ENCODE measurements around the gene CLDN1.

The CLDN1 gene

DNA sequence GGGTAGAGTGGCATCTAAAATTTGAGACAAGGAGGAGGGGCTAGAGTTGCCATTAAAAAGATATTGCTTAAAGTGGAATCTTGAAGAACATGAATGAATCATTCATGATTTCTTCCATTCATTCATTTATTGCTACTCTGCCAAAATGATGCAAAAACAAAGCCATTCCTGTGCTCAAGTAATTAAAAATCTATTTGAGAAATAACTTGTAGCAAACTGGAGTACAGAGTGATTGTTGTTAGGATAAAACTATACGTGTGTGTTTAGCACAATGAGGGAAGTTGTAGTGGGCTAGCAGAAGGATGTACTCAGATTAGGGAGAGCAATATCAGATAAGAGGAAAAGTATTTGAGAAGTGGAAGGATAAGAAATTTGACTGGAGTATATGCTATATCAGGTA is 11.7 kb upstream of the CLDN1 start:
- H3K4me3 ChIP-seq (ENCODE audit: low read depth, low read length): no peak overlapping the region

DNA sequence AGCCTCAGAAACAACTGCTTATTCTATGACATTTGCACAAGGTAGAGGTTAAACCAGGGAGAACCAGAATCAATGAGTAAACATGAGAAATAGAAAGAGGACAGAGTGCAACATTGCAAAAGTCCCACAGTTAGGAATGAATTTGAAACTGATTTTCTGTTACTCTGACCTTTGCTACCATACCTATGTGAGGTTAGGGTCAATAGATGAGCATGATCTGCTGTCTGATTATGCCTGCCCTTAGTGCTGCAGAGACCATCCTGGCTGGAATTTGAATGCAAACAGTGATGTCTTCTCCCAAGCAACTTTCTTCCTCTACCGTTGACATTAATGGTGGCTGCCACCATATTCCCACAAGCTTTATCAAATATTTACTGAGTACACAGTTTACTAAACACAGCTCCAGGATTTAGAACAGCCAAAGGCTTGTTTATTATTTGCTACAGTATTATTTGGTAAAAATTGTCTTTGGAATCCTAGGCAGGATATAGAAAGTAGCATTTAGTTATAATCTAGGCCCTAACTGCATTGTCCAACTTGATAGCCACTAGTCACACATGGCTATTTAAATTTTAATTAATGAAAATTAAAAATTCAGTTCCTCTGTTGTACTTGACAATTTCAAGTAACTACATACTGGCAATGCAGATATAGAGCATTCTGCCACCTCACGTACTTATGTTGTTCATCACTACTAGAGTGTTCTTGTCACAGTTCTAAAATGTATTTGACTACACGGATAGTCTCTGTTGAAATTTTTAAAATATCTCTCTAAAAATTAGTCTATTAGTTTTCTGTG is 8.9 kb upstream of the CLDN1 start:
- no peak overlapping the region for H3K4me3 ChIP-seq (ENCODE audit: low read depth, low read length)

DNA sequence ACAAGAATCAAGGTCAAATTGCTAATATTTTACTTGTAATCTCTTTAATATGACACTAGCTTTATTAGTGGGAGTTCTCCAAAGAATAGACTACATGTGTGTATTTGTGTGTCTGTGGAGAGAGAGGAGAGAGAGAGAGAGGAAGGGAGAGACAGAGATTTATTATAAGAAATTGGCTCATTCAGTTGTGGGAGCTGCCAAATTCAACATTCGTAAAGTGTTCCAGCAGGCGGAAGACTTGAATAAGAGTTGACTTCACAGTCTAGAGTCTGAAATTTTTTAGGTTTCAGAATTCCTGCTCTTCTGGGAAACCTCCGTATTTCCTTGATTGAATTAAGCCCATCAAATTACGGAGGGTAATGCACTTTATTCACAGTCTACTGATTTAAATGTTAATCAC is 4.7 kb upstream of the CLDN1 start:
- H3K4me3 ChIP-seq (ENCODE audit: low read depth, low read length): no peak overlapping the region

DNA sequence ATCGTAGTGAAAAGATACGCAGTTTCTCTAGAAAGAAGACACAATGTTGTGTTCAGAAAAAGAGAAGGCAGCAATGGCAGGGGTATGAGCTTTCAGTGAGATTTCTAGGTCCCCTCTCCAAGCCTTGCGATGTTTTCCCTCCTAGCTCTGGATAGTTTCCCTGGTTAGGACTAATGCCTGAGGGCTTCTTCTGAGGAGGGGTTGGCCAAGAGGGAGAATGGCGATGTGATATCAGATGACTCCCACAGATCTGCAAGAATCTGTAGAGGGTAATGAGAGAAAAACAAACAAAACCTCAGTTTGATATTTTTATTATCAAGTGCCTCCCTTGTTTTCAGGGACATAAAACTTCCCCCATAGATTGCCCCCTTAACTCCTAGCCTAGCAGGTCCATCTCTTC is 4.1 kb upstream of the CLDN1 start:
- no peak overlapping the region for H3K4me3 ChIP-seq (ENCODE audit: low read depth, low read length)

DNA sequence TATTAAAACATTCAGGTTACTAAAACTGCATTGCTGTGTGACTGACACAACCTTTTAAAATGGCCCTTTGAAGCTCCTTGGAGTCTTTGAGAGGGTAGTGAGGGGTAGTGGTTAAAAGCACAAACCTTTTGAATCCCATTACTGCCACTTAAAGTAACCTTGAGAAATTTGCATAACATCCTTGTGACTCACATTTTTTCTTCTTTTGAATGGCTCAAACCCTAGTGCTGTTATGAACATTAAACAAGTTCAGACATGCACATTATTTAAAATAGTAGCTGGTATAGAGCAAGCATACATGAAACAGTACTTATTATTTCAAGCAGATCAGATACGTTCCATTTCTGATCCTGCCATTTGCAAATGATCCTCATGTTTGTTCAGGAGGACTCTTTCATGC is 3.7 kb upstream of the CLDN1 start:
- no peak overlapping the region for H3K4me3 ChIP-seq (ENCODE audit: low read depth, low read length)

DNA sequence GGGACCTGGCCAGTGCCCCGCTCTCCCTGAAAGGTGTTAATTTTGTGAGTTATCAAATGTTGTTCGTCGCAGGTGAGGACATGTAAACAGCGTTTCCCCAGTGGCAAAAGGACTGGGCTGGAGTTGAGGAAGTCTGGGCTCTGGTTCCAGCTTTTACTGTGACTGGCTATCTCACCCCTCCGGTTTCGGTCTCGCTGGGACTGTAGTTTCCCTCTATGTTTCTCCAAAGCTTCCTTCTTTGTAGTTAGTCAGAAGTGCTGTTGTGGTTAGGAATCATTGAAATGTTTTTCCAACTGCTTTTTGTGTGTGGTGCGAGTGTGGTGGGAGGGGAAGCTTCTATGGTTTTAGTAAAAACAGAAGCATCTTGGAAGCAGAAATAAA is 990 bp upstream of the CLDN1 start:
- no peak overlapping the region for H3K4me3 ChIP-seq (ENCODE audit: low read depth, low read length)

DNA sequence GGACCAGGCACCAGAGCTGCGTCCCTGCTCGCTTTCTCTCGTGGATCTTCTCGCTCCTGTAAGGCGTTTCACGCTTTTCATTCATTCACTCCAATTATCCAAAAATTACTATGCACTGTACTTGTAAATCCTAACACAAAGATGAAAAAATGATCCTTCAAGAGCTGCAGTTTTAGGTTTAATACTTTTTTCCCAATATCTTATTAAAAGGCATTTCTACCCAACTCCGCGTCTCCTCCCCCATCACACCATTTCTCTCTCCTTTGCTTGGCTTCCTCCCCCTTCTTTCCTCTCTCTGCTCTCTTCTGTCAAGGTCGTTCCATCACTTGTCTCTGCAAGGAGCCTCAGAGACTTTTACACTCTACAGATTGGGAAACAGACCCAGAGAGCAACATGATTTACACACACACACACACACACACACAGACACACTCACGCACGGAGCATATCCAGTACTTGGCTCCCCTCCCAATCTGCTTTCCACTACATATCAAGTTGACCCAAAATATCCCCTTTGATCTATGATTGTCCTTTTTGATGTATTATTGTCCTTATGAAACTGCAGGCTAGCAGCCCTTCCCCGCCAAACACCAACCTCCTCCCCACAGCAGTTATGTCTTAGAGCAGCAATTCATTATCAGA is 479 bp upstream of the CLDN1 start:
- no peak overlapping the region for H3K4me3 ChIP-seq (ENCODE audit: low read depth, low read length)

DNA sequence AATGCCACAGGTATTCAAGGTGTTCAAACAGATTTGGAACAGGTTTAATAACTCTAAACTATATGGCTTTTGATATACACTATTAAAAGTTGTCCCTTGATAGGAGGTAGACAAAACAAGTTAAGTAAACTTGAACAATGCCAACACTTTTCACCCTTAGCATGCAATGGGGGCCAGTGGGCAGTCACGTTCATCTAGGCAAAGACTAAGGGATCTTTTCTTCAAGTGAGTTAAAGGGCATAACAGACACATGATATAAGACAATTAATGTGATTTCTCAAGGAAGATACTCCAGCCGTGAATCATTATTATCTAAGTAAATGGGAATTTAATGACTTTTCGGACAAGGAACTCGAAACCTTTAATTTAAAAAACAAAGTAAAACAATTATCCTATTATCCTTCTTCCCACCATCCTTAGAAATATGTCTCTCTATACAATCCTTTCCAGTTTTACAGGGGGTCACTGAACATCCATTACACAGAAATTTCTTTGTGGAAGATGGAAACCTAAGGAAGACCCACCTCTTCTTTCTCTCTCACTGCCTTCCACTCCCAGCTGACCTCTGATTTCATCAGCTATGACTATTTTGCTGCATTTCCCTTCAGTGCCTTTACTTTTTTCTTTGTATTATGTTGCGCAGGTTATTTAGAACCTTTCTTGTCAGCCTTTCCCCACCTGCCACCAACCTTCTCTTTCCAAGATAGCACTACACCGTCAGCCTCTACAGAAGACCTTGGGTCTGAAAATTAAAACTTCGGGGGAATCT is 1.5 kb downstream of the CLDN1 start:
- H3K4me3 ChIP-seq (ENCODE audit: low read depth, low read length): no peak overlapping the region

DNA sequence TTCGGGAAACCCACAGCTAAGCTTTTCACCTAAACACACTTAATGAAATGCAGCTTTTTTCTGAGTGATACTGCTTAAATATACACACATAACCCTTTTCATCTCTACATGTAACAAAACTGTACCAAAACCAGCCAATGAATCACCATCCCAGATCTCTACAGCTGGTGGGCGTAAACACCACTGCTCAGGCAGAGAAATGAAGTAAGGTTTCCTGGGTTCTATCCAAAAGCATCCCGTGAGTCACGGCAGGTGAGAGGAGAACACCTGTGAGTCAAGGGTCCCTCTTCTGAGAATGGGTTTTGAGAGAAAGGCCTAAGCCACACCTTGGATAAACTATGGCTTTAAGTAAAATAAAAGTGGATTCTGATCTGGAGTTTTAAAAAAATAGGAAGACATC is 2.6 kb downstream of the CLDN1 start:
- H3K4me3 ChIP-seq (ENCODE audit: low read depth, low read length): no peak overlapping the region

DNA sequence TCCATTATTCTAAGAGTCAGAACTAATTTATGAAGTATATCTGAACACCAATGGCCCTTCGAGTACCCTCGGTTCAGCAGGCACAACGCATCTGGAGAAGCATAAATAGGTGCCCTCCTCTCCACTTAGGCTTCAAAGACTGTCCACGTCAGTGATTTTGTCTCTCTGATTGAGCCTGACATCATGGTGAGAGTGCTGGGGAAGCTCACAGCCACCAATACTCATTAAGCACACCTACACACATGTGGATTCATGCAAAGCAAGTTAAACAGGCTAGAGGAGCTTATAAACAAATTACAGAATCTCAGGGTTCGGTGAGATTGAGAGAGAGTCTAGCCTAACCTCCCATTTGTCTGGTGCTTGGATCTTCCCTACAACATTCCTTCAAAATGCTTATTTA is 3.6 kb downstream of the CLDN1 start:
- no peak overlapping the region for H3K4me3 ChIP-seq (ENCODE audit: low read depth, low read length)

DNA sequence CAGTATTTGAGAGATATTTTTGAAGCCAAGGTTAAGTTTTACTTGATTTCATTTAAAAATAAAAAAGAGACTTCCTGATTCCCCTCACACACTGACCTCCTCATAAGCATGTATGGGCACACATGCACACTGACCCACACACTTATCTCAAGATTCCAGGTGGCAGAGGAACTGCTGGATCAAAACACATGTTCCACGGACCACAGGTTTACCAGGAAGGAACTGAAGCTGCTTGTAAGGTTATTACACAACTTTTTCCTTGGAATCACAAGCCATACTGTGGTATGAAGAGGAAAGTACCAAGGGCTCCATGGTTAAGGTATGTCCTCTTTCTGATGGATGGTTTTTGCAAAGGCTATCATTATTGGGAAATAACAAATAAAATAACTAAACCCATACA is 7.5 kb downstream of the CLDN1 start:
- H3K4me3 ChIP-seq (ENCODE audit: low read depth, low read length): no peak overlapping the region

DNA sequence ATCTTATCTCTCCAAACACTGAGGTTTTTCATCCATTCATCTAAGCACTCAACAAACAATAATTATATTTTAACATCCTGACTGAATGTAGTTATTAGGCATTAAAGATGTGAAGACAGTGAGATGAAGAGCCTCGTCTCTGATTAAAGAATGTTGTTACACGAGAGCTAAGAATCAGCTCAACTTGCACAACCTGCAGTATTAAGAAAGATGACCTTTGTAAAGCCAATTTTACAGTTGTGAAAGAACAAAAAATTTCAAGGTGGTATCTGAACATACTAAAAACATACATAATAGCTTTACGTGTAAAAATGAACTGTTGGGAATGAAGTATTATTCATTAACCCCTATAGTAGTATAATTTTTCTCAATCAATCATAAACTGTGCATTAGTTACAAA is 12.8 kb downstream of the CLDN1 start:
- H3K4me3 ChIP-seq (ENCODE audit: low read depth, low read length): no peak overlapping the region

DNA sequence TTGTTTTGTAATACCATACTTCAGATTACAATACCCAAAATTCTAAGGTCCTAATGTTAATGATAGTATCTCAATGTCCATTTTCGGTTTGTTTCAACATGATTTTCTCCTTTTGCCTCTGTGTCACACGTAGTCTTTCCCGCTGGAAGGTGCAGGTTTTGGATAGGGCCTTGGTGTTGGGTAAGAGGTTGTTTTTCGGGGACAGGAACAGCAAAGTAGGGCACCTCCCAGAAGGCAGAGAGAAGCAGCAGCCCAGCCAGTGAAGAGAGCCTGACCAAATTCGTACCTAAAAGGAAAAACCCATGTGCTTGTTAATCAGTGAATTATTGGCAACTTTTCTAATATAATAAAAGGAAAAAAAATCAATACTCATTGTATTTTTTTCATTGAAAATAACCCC is 14.1 kb downstream of the CLDN1 start:
- H3K4me3 ChIP-seq (ENCODE audit: low read depth, low read length): no peak overlapping the region

DNA sequence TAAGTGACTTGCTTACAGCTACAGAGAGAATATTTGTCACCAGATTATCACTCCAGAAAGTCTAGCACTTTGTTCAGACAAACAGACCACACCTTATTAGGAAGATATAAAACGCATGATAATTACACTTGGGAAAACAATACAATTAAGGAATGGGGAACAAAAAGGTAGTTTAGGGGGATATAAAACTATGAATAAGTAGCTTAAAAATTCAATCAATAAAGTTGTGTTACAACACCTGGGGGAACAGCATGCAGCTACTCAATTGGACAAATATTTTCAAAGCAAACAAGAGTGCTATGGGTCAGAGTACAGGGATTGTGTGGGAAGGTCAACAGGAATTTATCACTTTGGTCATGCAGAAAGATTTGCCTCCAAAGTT is 15.1 kb downstream of the CLDN1 start:
- H3K4me3 ChIP-seq (ENCODE audit: low read depth, low read length): no peak overlapping the region

DNA sequence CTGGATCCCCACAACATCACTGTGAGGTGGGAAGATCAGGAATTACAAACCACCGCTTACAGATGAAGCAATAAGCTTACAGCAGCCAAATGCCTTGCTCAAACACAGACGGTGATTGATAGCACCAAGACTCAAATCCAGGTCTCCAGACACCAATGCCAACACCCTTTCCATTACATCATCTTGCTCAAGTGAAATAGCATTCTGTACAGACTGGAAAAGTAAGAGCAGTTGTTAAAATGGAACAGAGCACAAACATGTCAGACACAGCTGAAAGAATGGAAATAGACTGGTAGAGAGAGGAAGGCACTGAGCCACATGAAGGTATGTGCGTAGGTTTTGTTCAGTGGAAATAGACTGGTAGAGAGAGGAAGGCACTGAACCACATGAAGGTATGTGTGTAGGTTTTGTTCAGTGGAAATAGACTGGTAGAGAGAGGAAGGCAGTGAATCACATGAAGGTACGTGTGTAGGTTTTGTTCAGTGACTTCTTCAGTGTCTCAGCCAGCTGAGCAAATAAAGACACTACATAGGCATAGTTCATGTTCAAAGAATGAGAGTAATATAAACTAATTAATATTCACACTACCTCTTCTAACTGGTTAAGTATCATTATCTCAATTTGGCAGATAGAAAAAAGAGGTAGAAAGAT is 15.6 kb downstream of the CLDN1 start:
- no peak overlapping the region for H3K4me3 ChIP-seq (ENCODE audit: low read depth, low read length)

DNA sequence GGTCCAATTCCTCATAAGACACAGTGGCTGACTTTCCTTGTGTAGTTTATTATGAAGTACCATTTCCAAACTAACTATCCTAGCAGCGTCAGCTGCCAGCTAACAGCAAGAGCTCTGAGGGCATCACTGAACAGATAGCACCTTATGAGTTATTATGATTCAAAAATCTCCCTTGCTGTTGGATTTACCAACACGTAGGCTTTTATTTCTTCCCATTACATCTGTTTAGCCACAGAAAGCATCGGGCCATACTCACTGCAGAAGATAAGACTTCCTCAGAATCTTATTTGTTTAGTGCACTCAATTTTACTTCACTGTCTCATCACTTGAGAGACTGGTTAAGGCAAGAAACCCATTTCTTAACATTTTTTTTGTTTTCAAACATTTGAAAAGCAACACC is 16.2 kb downstream of the CLDN1 start:
- no peak overlapping the region for H3K4me3 ChIP-seq (ENCODE audit: low read depth, low read length)

DNA sequence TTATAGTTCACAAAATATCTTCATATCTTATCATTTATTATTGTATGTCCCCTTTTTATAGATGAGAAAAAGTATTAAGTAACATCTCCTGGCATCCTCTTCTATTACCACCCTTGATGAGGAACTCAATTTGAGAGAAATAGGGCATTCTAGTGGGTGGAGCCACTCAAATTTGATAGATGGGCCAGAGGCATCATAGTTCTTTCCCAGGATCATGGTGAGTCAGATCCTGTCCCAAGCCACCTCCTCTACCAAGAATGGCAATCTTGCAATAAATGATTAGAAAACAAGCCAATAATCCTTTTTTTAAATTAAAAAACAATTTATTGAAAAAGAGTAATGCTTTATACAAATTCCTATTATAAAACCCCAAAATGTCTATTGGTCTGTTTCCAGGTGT is 16.8 kb downstream of the CLDN1 start:
- H3K4me3 ChIP-seq (ENCODE audit: low read depth, low read length): no peak overlapping the region

DNA sequence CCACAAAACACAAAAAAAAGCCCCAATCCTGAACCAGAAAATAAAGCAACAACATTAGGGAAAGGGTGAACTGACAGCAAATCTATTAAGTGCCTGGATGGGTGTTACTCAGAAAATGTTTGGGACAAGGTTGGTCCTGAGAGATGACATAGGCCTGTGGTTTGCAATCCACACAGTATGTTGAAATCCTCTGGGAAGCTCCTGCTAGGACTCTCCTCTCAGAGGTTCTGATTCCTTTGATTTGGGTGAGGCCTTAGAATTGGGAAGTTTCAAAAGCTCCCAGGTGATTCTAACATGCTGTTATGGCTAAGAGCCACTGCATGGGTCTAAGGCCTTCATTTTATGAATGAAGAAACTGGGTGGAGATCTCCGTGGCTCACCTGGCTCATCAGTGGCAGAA is 18.4 kb downstream of the CLDN1 start:
- H3K4me3 ChIP-seq (ENCODE audit: low read depth, low read length): no peak overlapping the region

DNA sequence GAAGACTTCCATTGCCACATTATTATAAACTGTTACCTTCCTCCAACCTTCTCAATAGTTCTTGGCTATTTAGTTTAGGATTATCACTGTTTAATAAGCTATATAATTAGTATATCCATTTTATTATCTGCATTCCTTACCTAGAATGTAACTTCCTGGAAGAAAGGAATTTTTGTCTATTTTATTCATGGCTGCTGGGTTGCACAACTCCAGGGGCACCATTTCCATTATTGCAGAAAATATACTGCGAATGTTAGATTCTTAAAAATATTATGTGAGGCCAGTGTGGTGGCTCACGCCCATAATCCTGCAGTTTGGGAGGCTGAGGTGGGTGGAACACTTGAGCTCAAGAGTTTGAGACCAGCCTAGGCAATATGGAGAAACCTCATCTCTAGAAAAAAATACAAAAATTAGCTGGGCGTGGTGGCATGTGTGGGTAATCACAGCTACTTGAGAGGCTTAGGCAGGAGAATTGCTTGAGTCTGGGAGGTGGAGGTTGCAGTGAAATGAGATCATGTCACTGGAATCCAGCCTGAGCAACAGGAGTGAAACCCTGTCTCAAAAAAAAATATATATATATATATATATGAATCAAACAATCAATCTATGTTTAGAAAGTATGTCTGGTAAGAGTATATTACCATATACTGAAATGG is 19.9 kb downstream of the CLDN1 start:
- H3K4me3 ChIP-seq (ENCODE audit: low read depth, low read length): no peak overlapping the region

DNA sequence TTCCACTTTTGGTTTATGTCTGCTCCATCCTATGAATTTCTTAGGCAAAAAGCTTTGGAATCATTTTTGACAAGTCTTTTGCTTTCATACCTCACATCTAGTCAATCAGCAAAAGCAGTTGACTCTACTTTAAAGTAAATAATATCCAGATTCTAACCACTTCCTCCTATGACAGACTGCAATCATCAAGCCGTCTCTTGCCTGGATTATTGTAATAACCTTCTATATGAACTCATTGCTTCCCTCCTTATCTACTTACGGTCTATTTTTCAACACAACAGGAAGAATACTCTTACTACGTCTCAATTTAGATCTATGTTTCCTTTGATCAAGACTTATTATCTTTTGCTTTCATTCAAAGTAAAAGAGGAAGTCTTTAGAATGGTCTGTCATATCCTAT is 20.7 kb downstream of the CLDN1 start:
- H3K4me3 ChIP-seq (ENCODE audit: low read depth, low read length): no peak overlapping the region

DNA sequence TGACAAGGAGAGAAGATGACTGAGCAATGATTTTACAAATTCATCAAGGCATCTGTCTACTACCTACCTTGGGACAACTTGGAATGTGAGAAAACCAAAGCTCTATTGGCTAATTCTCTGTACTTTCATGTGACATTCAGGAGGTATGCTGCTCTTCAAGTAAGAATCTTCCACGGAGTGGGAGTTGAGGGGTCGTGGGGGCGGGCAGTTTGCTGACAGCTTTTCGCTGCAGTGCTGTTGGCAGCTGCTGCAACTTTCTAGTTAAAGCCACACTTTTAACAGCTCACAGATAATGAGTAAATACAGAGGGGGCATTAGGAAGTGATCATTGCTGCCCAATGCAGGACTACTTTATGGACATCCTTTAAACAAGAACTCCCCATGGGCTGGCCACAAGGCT is 22.3 kb downstream of the CLDN1 start:
- H3K4me3 ChIP-seq (ENCODE audit: low read depth, low read length): no peak overlapping the region

Data from iPS-11a (cell line).